Activated CD4-positive, alpha-beta T cell treated with anti-CD3 and anti-CD28 coated beads, Interleukin-2, amount 50 U/mL, for 48 hours (primary cell): ENCODE results near the gene PVALB.
A peak's percentile ranks its signal among the peaks of the same experiment; 100 is the strongest.

ENCODE experiments used
- DNase-seq, 2 experiments: peaks; one replicate each; pipeline ENCODE4 v3.0.0-alpha.2; 2020

PVALB gene

GRCh38 chr22:36809351-36809750, 7.5 kb downstream of the PVALB start:
- DNase-seq = no peak

DNA sequence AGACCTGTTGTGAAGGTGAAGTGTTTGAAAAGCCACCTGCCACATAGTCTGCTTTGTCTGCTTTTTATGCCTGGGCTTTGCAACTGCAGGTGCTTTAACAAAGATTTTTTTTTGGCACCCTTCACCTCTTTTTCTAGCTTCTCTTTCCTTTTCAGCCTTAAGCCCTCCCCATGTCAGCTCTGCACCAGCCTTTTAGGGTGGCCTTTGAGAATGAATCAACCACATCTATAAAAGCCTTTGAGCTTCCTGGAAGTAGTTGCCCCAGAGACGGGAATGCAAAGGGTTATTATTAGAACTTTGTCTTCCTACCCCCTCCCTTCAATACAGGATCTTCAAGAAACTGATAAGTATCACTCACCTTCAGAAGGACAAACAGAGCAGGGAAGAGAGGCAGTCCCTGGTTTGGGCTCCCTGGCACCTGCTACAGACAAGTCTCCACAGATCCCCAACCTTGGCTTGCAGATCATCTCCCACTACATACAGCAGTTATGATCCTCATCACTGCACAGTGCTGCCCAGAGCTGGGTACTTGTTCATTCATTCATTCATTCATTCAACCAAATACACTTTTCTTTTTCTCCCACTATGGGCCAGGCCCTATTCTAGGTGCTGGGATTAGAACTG, 8.0 kb downstream of the PVALB start:
- no peak for DNase-seq

- DNase-seq = no peak
These were observed 9.2 kb downstream of the PVALB start for GRCh38 chr22:36807627-36808026.

GRCh38 chr22:36806835-36807234, 10.0 kb downstream of the PVALB start:
- DNase-seq = no peak

DNA sequence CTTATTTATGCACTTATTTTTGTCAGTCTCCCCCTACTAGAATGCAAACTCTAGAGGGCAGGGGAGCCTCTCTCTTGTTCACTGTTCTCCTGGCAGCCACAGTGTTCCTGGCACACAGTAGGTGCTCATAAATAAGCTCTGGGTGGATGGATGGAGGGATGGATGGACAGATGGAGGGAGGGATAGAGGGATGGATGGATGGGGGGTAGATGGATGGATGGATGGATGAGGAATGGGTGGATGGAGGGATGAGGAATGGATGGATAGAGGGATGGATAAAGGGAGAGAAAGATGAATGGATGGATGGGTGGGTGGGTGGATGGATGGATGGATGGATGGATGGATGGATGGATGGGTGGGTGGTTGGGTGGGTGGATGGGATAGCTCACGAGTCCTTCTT, 13.5 kb downstream of the PVALB start:
- DNase-seq = no peak

DNA sequence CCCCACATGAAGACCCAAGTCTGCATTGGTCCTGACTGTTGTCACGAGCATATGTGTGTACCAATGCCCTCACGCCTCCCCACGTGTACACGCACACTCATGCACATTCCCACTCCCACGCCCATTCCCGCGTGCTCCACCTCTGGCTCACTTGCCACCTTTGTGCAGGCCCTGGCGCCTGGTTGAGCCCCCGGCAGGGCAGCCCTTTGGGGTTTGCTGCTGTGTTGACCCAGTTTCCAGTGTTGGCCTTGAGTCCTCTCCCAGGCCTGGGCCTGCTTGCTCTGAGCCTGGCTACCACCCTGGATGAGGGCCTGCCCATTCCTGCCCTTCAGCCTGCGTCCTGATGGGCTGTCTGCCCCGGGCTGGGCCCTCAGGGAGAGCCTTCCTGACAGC, 18.2 kb downstream of the PVALB start:
- no peak for DNase-seq

DNA sequence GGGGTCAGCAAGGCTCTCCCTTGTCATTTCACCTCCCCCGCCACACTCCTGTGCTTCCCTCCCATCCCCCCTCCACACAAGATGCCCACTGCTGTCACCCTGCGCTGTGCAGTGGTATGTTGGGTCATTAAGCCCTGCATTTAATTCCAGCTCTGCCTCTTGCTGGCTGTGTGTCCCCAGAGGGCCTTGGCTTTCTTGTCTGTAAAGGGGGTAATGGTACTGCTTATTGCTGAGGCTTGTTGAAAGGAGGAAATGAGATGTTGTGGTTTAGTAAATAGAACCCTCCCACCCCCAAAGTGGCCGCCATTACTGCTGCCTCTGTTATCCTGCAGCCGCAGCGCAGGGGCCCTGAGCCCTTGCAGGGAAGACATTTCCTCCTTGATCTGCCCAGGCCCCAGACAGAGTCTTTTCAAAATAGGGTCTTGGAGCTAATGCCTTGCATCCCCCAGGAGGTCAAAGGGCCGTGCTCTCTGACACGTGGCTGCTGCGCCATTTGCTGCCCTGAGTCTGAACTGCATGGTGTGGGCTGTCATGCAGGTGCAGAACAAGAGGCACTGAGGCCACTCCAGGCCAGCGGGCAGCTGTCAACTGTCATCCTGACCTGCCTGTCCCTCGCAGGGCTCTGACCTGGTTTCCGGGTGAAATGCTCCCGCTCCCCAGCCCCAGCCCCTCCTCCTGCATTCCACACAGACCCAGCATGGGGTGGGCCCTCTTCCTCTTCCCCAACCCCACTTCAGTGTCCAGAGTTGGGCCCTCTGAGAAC, 18.7 kb downstream of the PVALB start:
- no peak for DNase-seq

DNA sequence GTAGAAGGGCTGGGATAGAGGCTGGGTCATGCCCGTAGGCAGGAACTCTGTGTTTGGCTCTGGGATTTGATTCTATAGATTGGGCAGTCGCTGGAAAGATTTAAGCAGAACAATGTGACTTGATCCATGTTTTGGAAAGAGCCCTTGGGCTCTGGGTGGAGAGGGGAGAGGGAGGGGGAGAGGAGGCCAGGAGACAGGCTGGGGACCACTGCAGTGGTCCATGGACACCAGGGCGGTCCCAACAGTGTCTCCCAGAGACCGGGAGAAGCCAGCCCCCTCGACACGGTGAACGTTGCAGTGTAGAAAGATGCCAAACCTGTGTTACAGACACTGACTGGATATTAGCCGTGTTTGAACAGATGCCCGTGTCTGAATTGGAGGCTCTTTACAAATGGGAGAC, 19.5 kb downstream of the PVALB start:
- no peak for DNase-seq

DNA sequence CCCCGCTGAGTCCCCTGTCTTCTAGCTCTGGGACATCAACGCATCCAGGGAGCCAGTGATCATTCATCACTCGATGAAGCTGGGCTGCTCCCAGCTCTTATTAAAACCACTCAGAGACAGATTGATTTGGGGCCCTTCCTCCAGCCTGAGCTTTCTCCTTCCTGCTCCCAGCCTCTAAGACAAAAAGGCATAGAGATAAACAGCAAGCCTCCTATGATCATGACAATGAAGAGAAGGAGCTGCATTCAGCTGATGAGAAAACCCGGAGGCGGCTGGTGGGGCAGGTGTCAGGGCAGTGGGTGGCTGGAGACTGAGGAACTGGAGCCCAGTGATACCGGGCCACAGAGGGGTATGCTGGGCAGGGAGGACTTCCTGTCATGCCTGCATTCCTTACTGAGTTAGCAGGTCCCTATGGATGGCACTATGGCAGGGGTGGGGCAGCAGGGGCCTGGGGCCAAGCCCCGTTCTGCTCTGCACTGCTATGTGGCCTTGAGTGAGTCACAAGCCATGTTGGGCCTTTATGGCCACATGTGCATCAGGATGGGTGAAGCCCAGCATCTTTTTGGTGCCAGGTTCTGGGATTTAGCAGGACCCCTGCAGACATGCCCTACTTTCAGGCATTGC, 20.2 kb downstream of the PVALB start:
- DNase-seq = no peak

GRCh38 chr22:36795633-36796032, 21.2 kb downstream of the PVALB start:
- DNase-seq = no peak

- peak; percentile 27 to 54 for DNase-seq
These were observed 26.2 kb downstream of the PVALB start for GRCh38 chr22:36790648-36791047.

- no peak for DNase-seq
These were observed 29.4 kb downstream of the PVALB start for GRCh38 chr22:36787204-36787988.

GRCh38 chr22:36783743-36784142, 33.1 kb downstream of the PVALB start:
- no peak for DNase-seq

DNA sequence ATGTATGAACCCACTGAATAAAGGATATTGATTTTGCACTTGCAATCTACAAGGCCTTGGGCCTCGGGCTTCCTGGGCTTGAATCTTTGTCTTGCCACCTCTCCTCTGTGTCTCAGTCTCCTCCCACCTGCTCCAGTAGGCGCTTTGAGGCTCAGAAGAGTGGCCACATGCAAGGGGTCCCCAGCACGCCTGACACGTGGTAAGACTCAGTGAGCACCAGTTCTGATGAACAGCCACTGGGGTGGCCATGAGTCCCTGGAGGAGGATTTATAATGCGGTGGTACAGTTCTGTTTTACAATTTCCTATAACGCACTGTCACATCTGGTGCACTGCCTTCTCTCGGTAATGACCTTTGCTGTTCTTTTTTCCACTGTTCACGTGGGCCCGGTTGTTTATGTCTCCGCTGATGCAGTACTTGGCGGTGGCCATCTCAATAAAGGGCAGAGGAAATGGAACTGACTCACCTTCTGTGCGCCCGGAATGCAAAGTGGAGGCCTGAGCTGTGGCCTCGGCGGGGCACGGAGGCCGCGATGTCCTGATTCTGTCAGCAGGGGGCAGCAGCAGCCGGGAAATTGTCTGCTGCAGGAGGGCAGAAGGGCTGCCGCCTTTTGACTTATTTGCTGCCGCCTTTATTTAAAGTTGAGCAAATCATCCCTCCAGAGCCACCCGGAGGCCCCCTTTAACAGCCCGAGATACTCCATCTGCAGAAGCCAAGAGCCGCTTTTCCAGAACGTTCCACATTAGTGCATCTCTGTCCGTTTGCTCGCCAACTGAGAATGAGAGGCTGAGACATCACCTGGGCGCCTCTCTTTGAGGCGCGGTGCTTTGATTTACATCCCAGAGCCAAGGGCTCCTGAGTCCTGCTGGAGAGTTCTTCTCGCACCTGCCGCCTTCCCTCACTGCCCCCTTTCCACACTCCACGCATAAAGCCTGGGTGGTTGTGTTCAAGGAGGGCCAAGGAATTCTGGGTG, 34.9 kb downstream of the PVALB start:
- DNase-seq = peak; percentile 91 to 93

DNA sequence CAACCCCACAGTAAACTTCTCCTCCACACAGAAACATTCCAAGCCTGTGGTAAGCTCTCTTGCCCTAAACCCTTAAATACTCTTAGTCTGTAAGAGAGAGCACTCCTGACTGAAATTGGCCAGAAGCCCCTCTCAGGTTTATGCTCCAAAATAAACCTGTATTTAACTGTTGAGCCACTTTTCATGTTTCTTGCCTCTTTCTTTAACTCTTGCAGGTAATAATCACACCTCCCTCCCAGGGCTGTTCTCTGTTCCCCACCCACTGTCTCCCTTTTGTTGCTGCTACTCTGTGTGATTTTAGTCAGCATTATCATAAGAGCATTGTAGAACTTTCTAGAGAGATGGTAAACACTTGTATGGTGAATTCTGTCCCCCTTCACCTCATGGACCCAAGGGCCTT, 38.8 kb downstream of the PVALB start:
- DNase-seq = no peak

GRCh38 chr22:36776722-36777121, 40.1 kb downstream of the PVALB start:
- DNase-seq = peak; percentile 6 to 16

DNA sequence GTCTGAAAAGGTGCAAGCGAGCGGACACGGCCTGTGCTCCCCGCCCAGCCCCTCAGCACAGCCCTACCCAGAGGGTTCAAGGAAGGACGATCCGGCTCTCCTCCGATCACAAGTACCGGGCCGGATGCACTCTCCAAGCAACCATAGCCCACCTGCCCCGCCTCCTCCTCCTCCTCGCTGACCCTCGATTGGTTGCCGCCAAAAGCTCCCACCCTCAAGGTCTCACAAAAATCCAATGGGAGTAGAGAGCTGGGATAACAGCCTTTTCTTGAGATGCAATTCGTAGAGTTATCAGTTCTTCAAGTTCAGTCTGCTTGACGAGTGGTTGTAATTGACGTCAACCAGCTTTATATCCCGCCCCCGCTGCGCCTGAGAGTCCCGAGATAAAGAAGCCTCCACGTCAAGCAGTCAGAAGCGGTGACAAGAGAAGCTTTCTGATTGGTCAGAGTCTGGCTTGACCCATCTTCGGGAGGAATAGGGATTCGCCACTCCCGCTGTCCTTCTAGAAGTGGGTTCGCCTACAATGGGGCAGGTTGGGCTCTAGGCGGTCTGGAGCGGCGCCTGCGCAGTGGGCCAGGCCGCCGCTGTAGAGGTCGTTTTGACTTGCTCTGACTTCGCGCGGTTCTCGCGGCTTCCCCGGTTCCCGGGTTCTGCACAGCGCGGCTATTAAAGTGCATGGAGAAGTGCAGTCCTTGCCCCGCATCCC, 40.7 kb downstream of the PVALB start, which contains the start of gene IFT27:
Gene IFT27 (minus strand): TSS at position 156 of the 706 bp plus-strand sequence. CDS start 412 bp downstream, outside the sequence.
- DNase-seq = peak; percentile 96 to 98

DNA sequence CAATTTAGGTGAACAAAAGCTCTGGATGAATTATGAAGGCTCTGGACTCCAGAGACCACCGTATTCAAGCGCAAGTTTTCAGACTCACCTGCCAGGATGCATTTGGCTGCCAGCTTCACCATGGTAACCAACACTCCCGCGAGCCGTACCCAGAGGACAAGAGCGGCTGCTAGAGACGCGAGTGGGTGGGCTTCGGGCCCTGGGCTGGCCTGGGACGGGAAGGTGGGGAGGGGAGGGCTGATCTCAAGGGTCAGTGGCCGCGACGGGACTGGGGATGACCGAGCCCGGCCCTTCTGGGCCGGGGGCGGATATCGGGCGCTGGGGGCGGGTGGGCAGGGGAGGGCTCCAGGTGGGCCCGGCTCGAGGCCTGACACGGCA, 41.3 kb downstream of the PVALB start:
- peak; percentile 26 to 36 for DNase-seq

DNA sequence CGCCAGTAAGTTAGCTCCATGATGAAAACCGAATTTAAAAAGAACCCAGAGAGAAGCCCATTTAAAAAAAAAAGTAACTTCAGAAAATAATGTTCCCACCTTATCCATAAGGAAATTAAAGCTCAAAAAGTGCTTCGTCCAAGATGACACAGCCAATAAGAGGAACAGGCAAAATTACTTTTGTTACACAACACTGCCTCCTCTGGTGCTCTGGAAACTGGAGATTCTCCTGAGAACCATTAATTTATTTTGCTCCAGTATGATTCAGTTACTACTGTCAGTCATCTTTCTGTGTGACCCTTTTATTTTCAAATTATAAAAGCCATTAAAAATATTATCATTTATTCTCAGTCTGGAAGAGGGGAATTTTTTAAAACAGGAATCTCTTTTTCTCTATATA, 42.9 kb downstream of the PVALB start:
- no peak for DNase-seq

DNA sequence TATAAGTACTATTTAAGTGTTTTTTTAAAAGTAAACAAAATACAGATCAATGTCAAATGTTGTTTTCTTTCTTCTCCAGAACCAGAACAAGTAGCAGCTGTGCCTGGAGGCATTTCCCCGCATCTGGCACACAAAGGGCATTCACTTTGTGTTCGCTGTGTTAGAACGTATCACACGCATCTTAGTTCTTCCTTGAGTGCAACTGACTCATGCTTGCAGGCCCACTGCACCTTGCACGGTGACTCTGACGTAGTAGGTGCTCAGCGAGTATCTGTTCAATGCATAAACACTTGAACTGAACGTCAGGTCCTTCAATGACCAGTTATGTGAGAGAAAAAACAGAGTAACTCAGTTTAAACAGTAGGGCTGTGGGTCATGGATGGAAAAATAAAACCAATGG, 44.4 kb downstream of the PVALB start:
- DNase-seq = no peak

- DNase-seq = no peak
These were observed 45.3 kb downstream of the PVALB start for GRCh38 chr22:36771356-36772063.
